Measurements from ENCODE around the gene CLEC17A. TPM values are rescaled to one million over a fixed set of nuclear protein-coding genes. Genes with fewer than 3 reads are reported as not detected.

CLEC17A gene
- total RNA-seq, 1 donor from 2014 or later = 0.09 TPM

DNA sequence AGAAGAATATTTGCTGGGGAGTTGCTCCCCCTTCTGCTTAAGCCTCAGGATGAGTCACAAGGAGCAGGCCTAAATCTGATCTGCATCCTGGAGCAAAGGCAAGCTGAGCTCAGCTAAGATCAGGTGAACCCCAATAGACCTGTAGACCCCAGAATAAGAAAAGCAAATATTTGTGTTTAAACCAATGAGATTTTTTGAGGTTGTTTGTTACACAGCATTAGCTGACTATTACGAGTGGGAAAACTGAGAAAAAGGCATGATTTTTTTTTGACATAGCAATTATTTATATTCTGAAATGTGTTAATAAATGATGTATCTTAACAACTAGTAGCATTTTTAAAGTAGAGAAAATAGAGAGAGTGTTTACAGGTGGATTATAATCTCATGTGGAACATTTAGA, 46.7 kb downstream of the CLEC17A start:
- Histone ChIP-seq H3K27ac (ENCODE audit: low read depth, low read length) (no peak overlapping the region), H3K27me3 (ENCODE audit: insufficient read depth, low read length) (no peaks in the 10 kb centered on the region), H3K9me3 (ENCODE audit: insufficient read depth, low read depth, low read length) (peaks cover 2% of the 10 kb centered on the region), H3K9ac (ENCODE audit: low read length) (no peak overlapping the region), H3K36me3 (ENCODE audit: insufficient read depth, low read length) (no peaks in the 10 kb centered on the region), H3K4me1 (ENCODE audit: insufficient read depth, low read length) (no peaks in the 10 kb centered on the region), H3K4me2 (ENCODE audit: low read length) (no peak overlapping the region), H4K20me1 (ENCODE audit: insufficient read depth, low read length) (no peaks in the 10 kb centered on the region), H3K79me2 (ENCODE audit: insufficient read depth, low read length) (no peaks in the 10 kb centered on the region), H3K4me3 (ENCODE audit: insufficient read depth, low read depth, low read length) (no peak overlapping the region), H2AFZ (ENCODE audit: low read depth, low read length) (no peak overlapping the region)
- FAIRE-seq (no peak), DNase-seq (ENCODE audit: low read depth) (no peak)
- Mint-ChIP-seq H3K27me3 (ENCODE audit: low read depth, unreplicated experiment) (no peaks in the 10 kb centered on the region), H3K27ac (ENCODE audit: unreplicated experiment) (no peak overlapping the region), H3K9me3 (ENCODE audit: unreplicated experiment) (peaks cover 8% of the 10 kb centered on the region), H3K36me3 (ENCODE audit: low read depth, unreplicated experiment) (no peaks in the 10 kb centered on the region), H3K4me3 (ENCODE audit: unreplicated experiment) (no peak overlapping the region), H3K4me1 (ENCODE audit: low read depth, unreplicated experiment) (no peaks in the 10 kb centered on the region)
- TF ChIP-seq EZH2 (IDR thresholded peaks at IDR 0.05; ENCODE audit: insufficient read depth, low read length) = no peak
- TF ChIP-seq, protein P1, sequence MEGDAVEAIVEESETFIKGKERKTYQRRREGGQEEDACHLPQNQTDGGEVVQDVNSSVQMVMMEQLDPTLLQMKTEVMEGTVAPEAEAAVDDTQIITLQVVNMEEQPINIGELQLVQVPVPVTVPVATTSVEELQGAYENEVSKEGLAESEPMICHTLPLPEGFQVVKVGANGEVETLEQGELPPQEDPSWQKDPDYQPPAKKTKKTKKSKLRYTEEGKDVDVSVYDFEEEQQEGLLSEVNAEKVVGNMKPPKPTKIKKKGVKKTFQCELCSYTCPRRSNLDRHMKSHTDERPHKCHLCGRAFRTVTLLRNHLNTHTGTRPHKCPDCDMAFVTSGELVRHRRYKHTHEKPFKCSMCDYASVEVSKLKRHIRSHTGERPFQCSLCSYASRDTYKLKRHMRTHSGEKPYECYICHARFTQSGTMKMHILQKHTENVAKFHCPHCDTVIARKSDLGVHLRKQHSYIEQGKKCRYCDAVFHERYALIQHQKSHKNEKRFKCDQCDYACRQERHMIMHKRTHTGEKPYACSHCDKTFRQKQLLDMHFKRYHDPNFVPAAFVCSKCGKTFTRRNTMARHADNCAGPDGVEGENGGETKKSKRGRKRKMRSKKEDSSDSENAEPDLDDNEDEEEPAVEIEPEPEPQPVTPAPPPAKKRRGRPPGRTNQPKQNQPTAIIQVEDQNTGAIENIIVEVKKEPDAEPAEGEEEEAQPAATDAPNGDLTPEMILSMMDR (IDR thresholded peaks at IDR 0.05; ENCODE audit: insufficient read depth, low read depth, low read length) = no peak

DNA sequence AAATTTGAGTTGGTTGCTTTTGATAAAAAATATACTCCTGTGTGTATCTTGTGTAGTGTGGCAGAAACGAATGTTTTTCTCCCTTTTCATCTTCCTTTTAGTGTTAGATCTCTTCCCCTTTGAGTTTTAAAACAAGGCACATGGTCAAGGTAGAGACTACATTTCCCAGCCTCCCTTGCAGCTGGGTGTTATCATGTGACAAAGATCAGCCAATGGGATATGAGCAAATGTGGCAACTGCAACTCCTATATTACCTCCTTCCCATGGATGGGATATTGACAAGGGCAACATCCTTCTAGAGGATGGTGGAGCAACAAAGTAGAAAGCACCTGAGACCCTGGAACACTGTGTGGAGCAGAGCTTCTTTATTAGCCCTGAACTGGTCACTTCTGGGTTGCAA, 49.4 kb downstream of the CLEC17A start:
- H3K9me3 Mint-ChIP-seq (ENCODE audit: unreplicated experiment) = peaks cover 4% of the 10 kb centered on the region
- no peak for TF ChIP-seq EZH2 (IDR thresholded peaks at IDR 0.05; ENCODE audit: insufficient read depth, low read length)
- TF ChIP-seq, protein P1 (IDR thresholded peaks at IDR 0.05; ENCODE audit: insufficient read depth, low read depth, low read length) = no peak
- DNase-seq (ENCODE audit: low read depth) (no peak), FAIRE-seq (no peak)
- H3K4me3 Mint-ChIP-seq (ENCODE audit: unreplicated experiment) = no peak overlapping the region
- Histone ChIP-seq H2AFZ (ENCODE audit: low read depth, low read length) (no peak overlapping the region), H3K27me3 (ENCODE audit: insufficient read depth, low read length) (no peaks in the 10 kb centered on the region), H3K9ac (ENCODE audit: low read length) (no peak overlapping the region), H3K4me2 (ENCODE audit: low read length) (no peak overlapping the region), H3K4me1 (ENCODE audit: insufficient read depth, low read length) (no peaks in the 10 kb centered on the region), H4K20me1 (ENCODE audit: insufficient read depth, low read length) (no peaks in the 10 kb centered on the region), H3K79me2 (ENCODE audit: insufficient read depth, low read length) (no peaks in the 10 kb centered on the region), H3K9me3 (ENCODE audit: insufficient read depth, low read depth, low read length) (no peaks in the 10 kb centered on the region), H3K27ac (ENCODE audit: low read depth, low read length) (no peak overlapping the region), H3K36me3 (ENCODE audit: insufficient read depth, low read length) (no peaks in the 10 kb centered on the region), H3K4me3 (ENCODE audit: insufficient read depth, low read depth, low read length) (no peak overlapping the region)
- H3K4me1 Mint-ChIP-seq (ENCODE audit: low read depth, unreplicated experiment) = no peaks in the 10 kb centered on the region
- H3K27me3 Mint-ChIP-seq (ENCODE audit: low read depth, unreplicated experiment) = peaks cover 3% of the 10 kb centered on the region
- no peak overlapping the region for H3K27ac Mint-ChIP-seq (ENCODE audit: unreplicated experiment)
- H3K36me3 Mint-ChIP-seq (ENCODE audit: low read depth, unreplicated experiment) = no peaks in the 10 kb centered on the region

DNA sequence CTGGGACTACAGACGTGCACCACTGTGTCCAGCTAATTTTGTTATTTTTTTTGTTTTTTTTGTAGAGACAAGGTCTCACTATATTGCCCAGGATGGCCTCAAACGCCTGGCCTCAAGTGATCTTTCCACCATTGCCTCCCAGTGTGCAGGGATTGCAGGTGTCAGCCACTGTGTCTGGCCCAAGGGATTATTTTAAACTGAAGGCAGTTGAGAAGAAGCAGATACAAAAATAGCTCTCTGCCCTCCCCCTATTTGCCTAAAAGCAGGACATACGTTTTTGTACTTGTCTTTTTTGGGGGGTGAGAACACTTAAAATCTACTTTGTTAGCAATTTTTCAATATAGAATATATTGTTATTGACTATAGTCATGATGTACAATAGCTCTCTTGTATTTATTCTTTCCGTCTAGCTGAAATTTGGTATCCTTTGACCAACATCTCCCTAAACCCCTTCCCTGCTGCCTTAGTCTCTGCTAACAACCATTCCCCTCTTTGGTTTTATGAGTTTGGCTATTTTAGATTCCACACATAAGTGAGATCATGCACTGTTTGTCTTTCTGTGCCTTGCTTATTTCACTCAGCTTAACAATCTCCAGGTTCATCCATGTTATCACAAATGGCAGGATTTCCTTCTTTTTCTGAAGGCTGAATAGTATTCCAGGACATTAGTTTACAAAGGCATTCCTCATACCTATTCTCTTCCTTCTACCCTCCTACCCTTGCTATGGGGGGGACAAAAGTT, 56.8 kb downstream of the CLEC17A start:
- no peak overlapping the region for H3K4me3 ChIP-seq (ENCODE audit: insufficient read depth, low read depth, low read length)
- no peak for TF ChIP-seq EZH2 (IDR thresholded peaks at IDR 0.05; ENCODE audit: insufficient read depth, low read length)
- TF ChIP-seq, protein P1 (IDR thresholded peaks at IDR 0.05; ENCODE audit: insufficient read depth, low read depth, low read length) = no peak
- H3K9me3 ChIP-seq (ENCODE audit: insufficient read depth, low read depth, low read length) = peaks cover 4% of the 10 kb centered on the region
- no peaks in the 10 kb centered on the region for H4K20me1 ChIP-seq (ENCODE audit: insufficient read depth, low read length)
- no peak overlapping the region for H3K9ac ChIP-seq (ENCODE audit: low read length)
- no peaks in the 10 kb centered on the region for H3K79me2 ChIP-seq (ENCODE audit: insufficient read depth, low read length)
- no peaks in the 10 kb centered on the region for H3K27me3 ChIP-seq (ENCODE audit: insufficient read depth, low read length)
- H3K36me3 ChIP-seq (ENCODE audit: insufficient read depth, low read length) = no peaks in the 10 kb centered on the region
- FAIRE-seq = no peak
- no peak overlapping the region for H3K27ac ChIP-seq (ENCODE audit: low read depth, low read length)
- H3K27me3 Mint-ChIP-seq (ENCODE audit: low read depth, unreplicated experiment) = peaks cover 3% of the 10 kb centered on the region
- no peak overlapping the region for H3K4me3 Mint-ChIP-seq (ENCODE audit: unreplicated experiment)
- no peak for DNase-seq (ENCODE audit: low read depth)
- H3K4me1 Mint-ChIP-seq (ENCODE audit: low read depth, unreplicated experiment) = no peaks in the 10 kb centered on the region
- no peaks in the 10 kb centered on the region for H3K4me1 ChIP-seq (ENCODE audit: insufficient read depth, low read length)
- H3K27ac Mint-ChIP-seq (ENCODE audit: unreplicated experiment) = no peak overlapping the region
- peaks cover 8% of the 10 kb centered on the region for H3K9me3 Mint-ChIP-seq (ENCODE audit: unreplicated experiment)
- H3K4me2 ChIP-seq (ENCODE audit: low read length) = no peak overlapping the region
- no peak overlapping the region for H2AFZ ChIP-seq (ENCODE audit: low read depth, low read length)
- no peaks in the 10 kb centered on the region for H3K36me3 Mint-ChIP-seq (ENCODE audit: low read depth, unreplicated experiment)
